HEK293 (cell line): ENCODE data around the gene OPALIN.

ENCODE experiments used
- CTCF ChIA-PET: fragments of 350-600 bp; formaldehyde crosslinking; extraction: SDS; loops from one replicate; lab custom pipeline; 2021; ENCODE audit warnings: antibody characterized with exemption; lab: Yijun Ruan, JAX
- POLR2A ChIA-PET: fragments of 300-600 bp; formaldehyde crosslinking; extraction: SDS; loops from one replicate; lab custom pipeline; 2020; ENCODE audit warnings: antibody characterized with exemption, inconsistent platforms; lab: Yijun Ruan, JAX
- H3K27ac ChIP-seq: fragments of 200-500 bp; sonication (Bioruptor generic); 2 replicates; pipeline ENCODE4 v1.5.1; 2014; ENCODE audit warnings: low read depth, low read length, control low read depth, inconsistent platforms; ENCODE audit errors: extremely low read depth
- H3K36me3 ChIP-seq, 2 experiments: fragments of 200-500 bp in 1 of 2; sonication (Bioruptor generic) in 1 of 2; 1 replicate in 1 of 2; 2 replicates in 1 of 2; pipeline ENCODE4 v1.5.1; 2014 to 2017; ENCODE audit warnings: inconsistent platforms in 2 of 2, low read length in 2 of 2; ENCODE audit not compliant: control insufficient read depth in 2 of 2, insufficient read depth in 1 of 2
- H3K4me1 ChIP-seq: fragments of 200-500 bp; sonication (Bioruptor generic); 2 replicates; pipeline ENCODE4 v1.5.1; 2014; ENCODE audit warnings: mild to moderate bottlenecking, low read length, inconsistent platforms; ENCODE audit not compliant: control insufficient read depth, insufficient read depth
- H3K4me3 ChIP-seq: 2 replicates; pipeline ENCODE4 v1.5.1; 2011; ENCODE audit warnings: low read depth, mild to moderate bottlenecking, control low read depth, low read length, moderate library complexity
- H3K9me3 ChIP-seq: fragments of 200-500 bp; sonication (Bioruptor generic); 2 replicates; pipeline ENCODE4 v1.5.1; 2014; ENCODE audit warnings: low read depth, low read length, inconsistent platforms; ENCODE audit not compliant: control insufficient read depth, insufficient read depth
- BCL11A ChIP-seq: fragments of 450-650 bp; formaldehyde crosslinking; IDR thresholded peaks from 2 replicates; pipeline ENCODE4 v1.5.1; 2016; ENCODE audit warnings: low read depth, missing biosample characterization, missing genetic modification characterization
- BCL11B ChIP-seq: fragments of 450-650 bp; formaldehyde crosslinking; IDR thresholded peaks from 2 replicates; pipeline ENCODE4 v1.5.1; 2016; ENCODE audit warnings: low read depth, missing biosample characterization, missing genetic modification characterization
- OSR2 ChIP-seq: fragments of 450-650 bp; formaldehyde crosslinking; IDR thresholded peaks from 2 replicates; pipeline ENCODE4 v1.5.1; 2016; ENCODE audit warnings: missing biosample characterization, missing genetic modification characterization
- OVOL3 ChIP-seq: fragments of 450-650 bp; formaldehyde crosslinking; IDR thresholded peaks from 2 replicates; pipeline ENCODE4 v1.5.1; 2016; ENCODE audit warnings: missing biosample characterization, missing genetic modification characterization
- ZBTB7A ChIP-seq: fragments of 450-650 bp; formaldehyde crosslinking; IDR thresholded peaks from 2 replicates; pipeline ENCODE4 v1.5.1; 2016; ENCODE audit warnings: low read depth, missing biosample characterization, missing genetic modification characterization
- ZFP37 ChIP-seq: fragments of 450-650 bp; formaldehyde crosslinking; IDR thresholded peaks from 2 replicates; pipeline ENCODE4 v1.5.1; 2016; ENCODE audit warnings: missing biosample characterization, missing genetic modification characterization
- ZNF157 ChIP-seq: fragments of 450-650 bp; formaldehyde crosslinking; IDR thresholded peaks from 2 replicates; pipeline ENCODE4 v1.5.1; 2016; ENCODE audit warnings: missing biosample characterization, missing genetic modification characterization
- ZNF221 ChIP-seq: fragments of 450-650 bp; formaldehyde crosslinking; IDR thresholded peaks from 2 replicates; pipeline ENCODE4 v1.5.1; 2017; ENCODE audit warnings: missing biosample characterization, missing genetic modification characterization, borderline replicate concordance
- ZNF280C ChIP-seq: fragments of 450-650 bp; formaldehyde crosslinking; IDR thresholded peaks from 2 replicates; pipeline ENCODE4 v1.5.1; 2016; ENCODE audit warnings: missing biosample characterization, missing genetic modification characterization
- ZNF341 ChIP-seq: fragments of 450-650 bp; formaldehyde crosslinking; IDR thresholded peaks from 2 replicates; pipeline ENCODE4; 2016; ENCODE audit warnings: low read depth, missing biosample characterization, missing genetic modification characterization
- ZNF433 ChIP-seq: fragments of 450-650 bp; formaldehyde crosslinking; IDR thresholded peaks from 2 replicates; pipeline ENCODE4 v1.5.1; 2016; ENCODE audit warnings: missing biosample characterization, missing genetic modification characterization, low read depth
- ZNF518A ChIP-seq: fragments of 450-650 bp; formaldehyde crosslinking; conservative IDR thresholded peaks from 2 replicates; pipeline ENCODE4 v1.5.1; 2016; ENCODE audit warnings: low read depth, missing biosample characterization, missing genetic modification characterization
- ZNF548 ChIP-seq: fragments of 450-650 bp; formaldehyde crosslinking; IDR thresholded peaks from 2 replicates; pipeline ENCODE4 v1.5.1; 2016; ENCODE audit warnings: missing biosample characterization, missing genetic modification characterization
- ZNF596 ChIP-seq: fragments of 450-650 bp; IDR thresholded peaks from 2 replicates; pipeline ENCODE4 v1.5.0; 2018; ENCODE audit warnings: missing biosample characterization, mild to moderate bottlenecking, missing genetic modification characterization, moderate library complexity
- TF ChIP-seq, protein P1 (sequence below): sonication (generic); formaldehyde crosslinking; IDR thresholded peaks from 2 replicates; pipeline ENCODE4 v1.8.1; 2022; ENCODE audit warnings: mild to moderate bottlenecking, moderate library complexity, missing genetic modification reagents
- TF ChIP-seq, protein P2 (sequence below): fragments of 450-650 bp; formaldehyde crosslinking; IDR thresholded peaks from 2 replicates; pipeline ENCODE4 v1.5.1; 2017; ENCODE audit warnings: missing biosample characterization, missing genetic modification characterization
- TF ChIP-seq, protein P3 (sequence below): fragments of 450-650 bp; formaldehyde crosslinking; IDR thresholded peaks from 2 replicates; pipeline ENCODE4 v1.5.1; 2016; ENCODE audit warnings: missing biosample characterization, missing genetic modification characterization, borderline replicate concordance

OPALIN gene

DNA sequence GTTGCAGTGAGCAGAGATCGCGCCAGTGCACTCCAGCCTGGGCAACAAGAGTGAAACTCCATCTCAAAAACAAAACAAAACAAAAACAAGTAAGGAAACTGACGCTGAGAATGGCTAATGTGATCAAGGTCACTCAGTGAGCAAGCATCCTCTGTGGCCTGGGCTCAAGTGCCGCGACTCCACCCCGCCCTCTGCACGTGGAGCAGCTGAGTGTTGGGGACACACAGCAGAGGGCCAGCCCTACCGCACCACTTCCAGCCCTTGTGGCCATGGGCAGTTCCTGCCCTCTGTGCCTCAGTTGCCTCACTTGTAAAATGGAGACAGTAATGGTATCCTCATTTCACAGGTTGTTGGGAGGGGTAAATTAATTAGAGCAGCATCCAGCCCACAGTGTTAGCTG is 21.0 kb upstream of the OPALIN start:
- CTCF ChIA-PET, result interaction anchor here (0.7 to 3.6 kb wide), 6 partner anchors 10 to 159 kb away, joined by 3 to 22 read pairs (median 4); no protein-coding TSS in a partner anchor
- H3K27ac ChIP-seq, result no peak overlapping the region
- POLR2A ChIA-PET, result no interaction called here
- no peaks in the 10 kb centered on the region for H3K36me3 ChIP-seq
- H3K9me3 ChIP-seq, result no peaks in the 10 kb centered on the region
- no peak for TF ChIP-seq ZNF518A (tag by site-specific recombination)
- TF ChIP-seq ZNF280C (tag by site-specific recombination), result no peak
- TF ChIP-seq, protein P1, sequence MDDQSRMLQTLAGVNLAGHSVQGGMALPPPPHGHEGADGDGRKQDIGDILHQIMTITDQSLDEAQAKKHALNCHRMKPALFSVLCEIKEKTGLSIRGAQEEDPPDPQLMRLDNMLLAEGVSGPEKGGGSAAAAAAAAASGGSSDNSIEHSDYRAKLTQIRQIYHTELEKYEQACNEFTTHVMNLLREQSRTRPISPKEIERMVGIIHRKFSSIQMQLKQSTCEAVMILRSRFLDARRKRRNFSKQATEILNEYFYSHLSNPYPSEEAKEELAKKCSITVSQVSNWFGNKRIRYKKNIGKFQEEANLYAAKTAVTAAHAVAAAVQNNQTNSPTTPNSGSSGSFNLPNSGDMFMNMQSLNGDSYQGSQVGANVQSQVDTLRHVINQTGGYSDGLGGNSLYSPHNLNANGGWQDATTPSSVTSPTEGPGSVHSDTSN (CRISPR knock-in tag), result no peak
- no peak for TF ChIP-seq BCL11A (tag by site-specific recombination)
- TF ChIP-seq, protein P2, sequence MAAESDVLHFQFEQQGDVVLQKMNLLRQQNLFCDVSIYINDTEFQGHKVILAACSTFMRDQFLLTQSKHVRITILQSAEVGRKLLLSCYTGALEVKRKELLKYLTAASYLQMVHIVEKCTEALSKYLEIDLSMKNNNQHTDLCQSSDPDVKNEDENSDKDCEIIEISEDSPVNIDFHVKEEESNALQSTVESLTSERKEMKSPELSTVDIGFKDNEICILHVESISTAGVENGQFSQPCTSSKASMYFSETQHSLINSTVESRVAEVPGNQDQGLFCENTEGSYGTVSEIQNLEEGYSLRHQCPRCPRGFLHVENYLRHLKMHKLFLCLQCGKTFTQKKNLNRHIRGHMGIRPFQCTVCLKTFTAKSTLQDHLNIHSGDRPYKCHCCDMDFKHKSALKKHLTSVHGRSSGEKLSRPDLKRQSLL (tag by site-specific recombination), result no peak
- no peak for TF ChIP-seq ZBTB7A (tag by site-specific recombination)
- no peak for TF ChIP-seq BCL11B
- no peak for TF ChIP-seq ZNF157
- TF ChIP-seq ZFP37, result no peak
- no peak for TF ChIP-seq OSR2 (tag by site-specific recombination)
- no peak for TF ChIP-seq OVOL3
- no peak for TF ChIP-seq ZNF596 (tag by site-specific recombination)
- TF ChIP-seq, protein P3, sequence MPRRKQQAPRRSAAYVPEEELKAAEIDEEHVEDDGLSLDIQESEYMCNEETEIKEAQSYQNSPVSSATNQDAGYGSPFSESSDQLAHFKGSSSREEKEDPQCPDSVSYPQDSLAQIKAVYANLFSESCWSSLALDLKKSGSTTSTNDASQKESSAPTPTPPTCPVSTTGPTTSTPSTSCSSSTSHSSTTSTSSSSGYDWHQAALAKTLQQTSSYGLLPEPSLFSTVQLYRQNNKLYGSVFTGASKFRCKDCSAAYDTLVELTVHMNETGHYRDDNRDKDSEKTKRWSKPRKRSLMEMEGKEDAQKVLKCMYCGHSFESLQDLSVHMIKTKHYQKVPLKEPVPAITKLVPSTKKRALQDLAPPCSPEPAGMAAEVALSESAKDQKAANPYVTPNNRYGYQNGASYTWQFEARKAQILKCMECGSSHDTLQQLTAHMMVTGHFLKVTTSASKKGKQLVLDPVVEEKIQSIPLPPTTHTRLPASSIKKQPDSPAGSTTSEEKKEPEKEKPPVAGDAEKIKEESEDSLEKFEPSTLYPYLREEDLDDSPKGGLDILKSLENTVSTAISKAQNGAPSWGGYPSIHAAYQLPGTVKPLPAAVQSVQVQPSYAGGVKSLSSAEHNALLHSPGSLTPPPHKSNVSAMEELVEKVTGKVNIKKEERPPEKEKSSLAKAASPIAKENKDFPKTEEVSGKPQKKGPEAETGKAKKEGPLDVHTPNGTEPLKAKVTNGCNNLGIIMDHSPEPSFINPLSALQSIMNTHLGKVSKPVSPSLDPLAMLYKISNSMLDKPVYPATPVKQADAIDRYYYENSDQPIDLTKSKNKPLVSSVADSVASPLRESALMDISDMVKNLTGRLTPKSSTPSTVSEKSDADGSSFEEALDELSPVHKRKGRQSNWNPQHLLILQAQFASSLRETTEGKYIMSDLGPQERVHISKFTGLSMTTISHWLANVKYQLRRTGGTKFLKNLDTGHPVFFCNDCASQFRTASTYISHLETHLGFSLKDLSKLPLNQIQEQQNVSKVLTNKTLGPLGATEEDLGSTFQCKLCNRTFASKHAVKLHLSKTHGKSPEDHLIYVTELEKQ (tag by site-specific recombination), result no peak
- TF ChIP-seq ZNF341 (tag by site-specific recombination), result no peak
- TF ChIP-seq ZNF548 (tag by site-specific recombination), result no peak
- TF ChIP-seq ZNF221, result no peak
- TF ChIP-seq ZNF433 (tag by site-specific recombination), result no peak
- no peak overlapping the region for H3K4me3 ChIP-seq
- H3K4me1 ChIP-seq, result no peaks in the 10 kb centered on the region
